ENCODE measurements around the gene NCLN.

Gene NCLN

GRCh38 chr19:3193256-3194105 is 7.8 kb downstream of the NCLN start:
- Histone ChIP-seq H3K4me2 (ENCODE audit: low read length) (no peak overlapping the region), H3K4me3 (ENCODE audit: low read depth, low read length, poor library complexity, severe bottlenecking) (no peak overlapping the region), H2AFZ (ENCODE audit: low read length) (no peak overlapping the region), H3K79me2 (ENCODE audit: insufficient read depth, low read length) (peaks cover 11% of the 10 kb centered on the region; the same call in 1 of the 2 replicates), H3F3A (ENCODE audit: insufficient read depth, low read length) (no peaks in the 10 kb centered on the region), H3K9me2 (ENCODE audit: low read depth, low read length) (no peaks in the 10 kb centered on the region), H3K9me3 (ENCODE audit: low read length) (no peaks in the 10 kb centered on the region), H3K27ac (ENCODE audit: low read depth, low read length, poor library complexity, severe bottlenecking) (no peak overlapping the region), H3K9ac (ENCODE audit: low read length) (no peak overlapping the region), H3K27me3 (ENCODE audit: insufficient read depth, low read length) (no peaks in the 10 kb centered on the region), H3K4me1 (ENCODE audit: insufficient read depth, low read length, severe bottlenecking) (no peaks in the 10 kb centered on the region), H4K20me1 (ENCODE audit: insufficient read depth, low read length) (no peaks in the 10 kb centered on the region), H3K36me3 (ENCODE audit: insufficient read depth, low read length) (peaks cover 42% of the 10 kb centered on the region)
- TF ChIP-seq CTCF (IDR thresholded peaks at IDR 0.05; ENCODE audit: low read length): no peak
- no peak for TF ChIP-seq EZH2 (IDR thresholded peaks at IDR 0.05; ENCODE audit: borderline replicate concordance, low read length)

GRCh38 chr19:3194106-3195087 is 8.7 kb downstream of the NCLN start:
- H3K36me3 ChIP-seq (ENCODE audit: insufficient read depth, low read length): peaks cover 46% of the 10 kb centered on the region
- no peak overlapping the region for H3K4me2 ChIP-seq (ENCODE audit: low read length)
- no peaks in the 10 kb centered on the region for H3K27me3 ChIP-seq (ENCODE audit: insufficient read depth, low read length)
- no peak overlapping the region for H3K4me3 ChIP-seq (ENCODE audit: low read depth, low read length, poor library complexity, severe bottlenecking)
- no peaks in the 10 kb centered on the region for H3K9me2 ChIP-seq (ENCODE audit: low read depth, low read length)
- H3K79me2 ChIP-seq (ENCODE audit: insufficient read depth, low read length): peaks cover 4% of the 10 kb centered on the region; the same call in 1 of the 2 replicates
- H3K9ac ChIP-seq (ENCODE audit: low read length): no peak overlapping the region
- H2AFZ ChIP-seq (ENCODE audit: low read length): no peak overlapping the region
- no peaks in the 10 kb centered on the region for H3K4me1 ChIP-seq (ENCODE audit: insufficient read depth, low read length, severe bottlenecking)
- TF ChIP-seq CTCF (IDR thresholded peaks at IDR 0.05; ENCODE audit: low read length): no peak
- no peak for TF ChIP-seq EZH2 (IDR thresholded peaks at IDR 0.05; ENCODE audit: borderline replicate concordance, low read length)
- H3K9me3 ChIP-seq (ENCODE audit: low read length): no peaks in the 10 kb centered on the region
- H4K20me1 ChIP-seq (ENCODE audit: insufficient read depth, low read length): no peaks in the 10 kb centered on the region
- H3K27ac ChIP-seq (ENCODE audit: low read depth, low read length, poor library complexity, severe bottlenecking): no peak overlapping the region
- no peaks in the 10 kb centered on the region for H3F3A ChIP-seq (ENCODE audit: insufficient read depth, low read length)

GRCh38 chr19:3196064-3196932 is 10.6 kb downstream of the NCLN start:
- Histone ChIP-seq H3K79me2 (ENCODE audit: insufficient read depth, low read length) (no peaks in the 10 kb centered on the region), H2AFZ (ENCODE audit: low read length) (no peak overlapping the region), H3K27me3 (ENCODE audit: insufficient read depth, low read length) (no peaks in the 10 kb centered on the region), H3K4me1 (ENCODE audit: insufficient read depth, low read length, severe bottlenecking) (no peaks in the 10 kb centered on the region), H3F3A (ENCODE audit: insufficient read depth, low read length) (no peaks in the 10 kb centered on the region), H3K9ac (ENCODE audit: low read length) (no peak overlapping the region), H3K9me2 (ENCODE audit: low read depth, low read length) (no peaks in the 10 kb centered on the region), H3K36me3 (ENCODE audit: insufficient read depth, low read length) (peaks cover 52% of the 10 kb centered on the region), H4K20me1 (ENCODE audit: insufficient read depth, low read length) (no peaks in the 10 kb centered on the region), H3K27ac (ENCODE audit: low read depth, low read length, poor library complexity, severe bottlenecking) (no peak overlapping the region), H3K4me3 (ENCODE audit: low read depth, low read length, poor library complexity, severe bottlenecking) (no peak overlapping the region), H3K9me3 (ENCODE audit: low read length) (no peaks in the 10 kb centered on the region), H3K4me2 (ENCODE audit: low read length) (no peak overlapping the region)
- TF ChIP-seq CTCF (IDR thresholded peaks at IDR 0.05; ENCODE audit: low read length) (no peak), EZH2 (IDR thresholded peaks at IDR 0.05; ENCODE audit: borderline replicate concordance, low read length) (no peak)
